Breast epithelium (tissue), 4 donors: ENCODE results near the gene MZT2A. TPM values are rescaled to one million over a fixed set of nuclear protein-coding genes. Genes with fewer than 3 reads are reported as not detected.
"Not testable (repeated sequence)": the region's sequence is repeated elsewhere in the genome, so short reads cannot be mapped to it uniquely, and the experiment has no call there.

Experiments used
- DNase-seq, 2 donors: peaks; one replicate each; pipeline ENCODE4 v3.0.0-alpha.2; 2019; ENCODE audit warnings: low spot score in 2 of 2
- H3K27ac ChIP-seq, 2 donors: fragments of 200-600 bp; sonication (generic) in 1 of 2; one replicate each; pipeline ENCODE4 v1.5.1; 2016 to 2019; ENCODE audit warnings: mild to moderate bottlenecking in 1 of 2
- H3K27me3 ChIP-seq, 2 donors: fragments of 200-600 bp; sonication (generic) in 1 of 2; one replicate each; pipeline versions ENCODE4 v1.5.1 to v1.6.0; 2017 to 2019; ENCODE audit warnings: control low read depth in 1 of 2, mild to moderate bottlenecking in 1 of 2
- H3K36me3 ChIP-seq: fragments of 200-600 bp; one replicate; pipeline ENCODE4 v1.5.1; 2019
- H3K4me1 ChIP-seq, 2 donors: fragments of 200-600 bp; sonication (generic); one replicate each; pipeline ENCODE4 v1.5.1; 2016 to 2019; ENCODE audit warnings: control low read depth in 1 of 2
- H3K4me3 ChIP-seq, 3 donors: fragments of 200-600 bp; sonication (generic); 1 replicate in 2 of 3; 2 replicates in 1 of 3; pipeline ENCODE4 v1.5.1; 2016 to 2019; ENCODE audit warnings: mild to moderate bottlenecking in 3 of 3, moderate library complexity in 2 of 3
- H3K9me3 ChIP-seq, 2 donors: fragments of 200-600 bp; sonication (generic) in 1 of 2; one replicate each; pipeline ENCODE4 v1.5.1; 2016 to 2019; ENCODE audit warnings: control low read depth in 1 of 2
- CTCF ChIP-seq, 3 donors: fragments of 450-650 bp; IDR thresholded peaks; one replicate each; pipeline ENCODE4 v1.5.1; 2016 to 2017; ENCODE audit warnings: antibody characterized with exemption in 3 of 3, mild to moderate bottlenecking in 3 of 3, moderate library complexity in 3 of 3
- POLR2A ChIP-seq: fragments of 450-650 bp; IDR thresholded peaks from one replicate; pipeline ENCODE4 v1.6.1; 2016; ENCODE audit warnings: antibody characterized with exemption, mild to moderate bottlenecking, moderate library complexity
- POLR2AphosphoS5 ChIP-seq, 3 donors: sonication (generic); formaldehyde crosslinking; IDR thresholded peaks; one replicate each; pipeline ENCODE4 v1.6.1; 2017; ENCODE audit warnings: antibody characterized with exemption in 3 of 3
- intact Hi-C: fragments of 100-400 bp; cut with DNase I; formaldehyde crosslinking; loops from one replicate; pipeline ENCODE4 v1.15.1; 2023; ENCODE audit warnings: low total_unique reads
- total RNA-seq, 3 donors: library from RNA; depleted of rRNA; stranded (reverse); fragments of >200 nt; gene quantifications; one replicate each; pipeline ENCODE4 v1.1.0, GENCODE V29; 2016

The MZT2A gene
- total RNA-seq, 3 donors from 2014 or later, result 39.8 to 50.5 (median 50.2) TPM

GRCh38 chr2:131493199-131493968 lies 1.2 kb upstream of the MZT2A start:
- H3K9me3 ChIP-seq, result no peaks in the 10 kb centered on the region
- H3K4me3 ChIP-seq, result peak overlapping the region; percentile 68 to 84 (median 77)
- TF ChIP-seq POLR2AphosphoS5 (IDR thresholded peaks at IDR 0.05) (no peak), CTCF (IDR thresholded peaks at IDR 0.05) (no peak), POLR2A (no peak)
- peak overlapping the region; percentile 92 to 95 for H3K27ac ChIP-seq
- intact Hi-C loops, result no loop called here
- H3K27me3 ChIP-seq, result no peaks in the 10 kb centered on the region
- no peaks in the 10 kb centered on the region for H3K36me3 ChIP-seq
- peaks cover 4 to 7% of the 10 kb centered on the region in 2 donors for H3K4me1 ChIP-seq
- DNase-seq, result no peak

GRCh38 chr2:131492418-131493198 lies 411 bp upstream of the MZT2A start:
- TF ChIP-seq CTCF (IDR thresholded peaks at IDR 0.05), result peak; percentile 61 to 82 (median 73)
- no peak for TF ChIP-seq POLR2A
- peak; percentile 55 to 70 (median 63) for TF ChIP-seq POLR2AphosphoS5 (IDR thresholded peaks at IDR 0.05)
- no peaks in the 10 kb centered on the region for H3K36me3 ChIP-seq
- intact Hi-C loops, result no loop called here
- no peaks in the 10 kb centered on the region for H3K27me3 ChIP-seq
- H3K4me1 ChIP-seq, result peaks cover 4 to 7% of the 10 kb centered on the region in 2 donors
- H3K4me3 ChIP-seq, result peak overlapping the region; percentile 68 to 84 (median 77)
- DNase-seq, result peak; percentile 92 to 93
- H3K9me3 ChIP-seq, result no peaks in the 10 kb centered on the region
- peak overlapping the region; percentile 92 to 95 for H3K27ac ChIP-seq

- H3K9me3 ChIP-seq, H3K4me1 ChIP-seq, intact Hi-C loops, DNase-seq, H3K27me3 ChIP-seq, H3K36me3 ChIP-seq: not testable (repeated sequence)
- Histone ChIP-seq H3K4me3 (peak overlapping the region; percentile 68 to 84 (median 77)), H3K27ac (peak overlapping the region; percentile 10 to 48)
Observed at GRCh38 chr2:131491469-131491836, 744 bp downstream of the MZT2A start.

- intact Hi-C loops, DNase-seq, H3K27me3 ChIP-seq, H3K9me3 ChIP-seq, H3K4me1 ChIP-seq, H3K36me3 ChIP-seq: not testable (repeated sequence)
- Histone ChIP-seq H3K4me3 (peak overlapping the region; percentile 68 to 84 (median 77)), H3K27ac (peak overlapping the region; percentile 10 to 48)
Observed at GRCh38 chr2:131490616-131491468, 1.4 kb downstream of the MZT2A start.

GRCh38 chr2:131488306-131489205 lies 3.6 kb downstream of the MZT2A start:
- intact Hi-C loops, result loop anchor here (10.0 kb wide), 1 partner anchor 1304 kb away; the partner anchor contains the start of genes MZT2B and SMPD4

GRCh38 chr2:131486201-131486902 lies 5.8 kb downstream of the MZT2A start:
- peak overlapping the region in 1 of 2 donors; percentile 38 for H3K27ac ChIP-seq
- not testable (repeated sequence) for H3K4me1 ChIP-seq, H3K4me3 ChIP-seq, H3K27me3 ChIP-seq, H3K9me3 ChIP-seq, H3K36me3 ChIP-seq, DNase-seq
- intact Hi-C loops, result loop anchor here (10.0 kb wide), 1 partner anchor 1302 kb away; the partner anchor contains the start of genes MZT2B and SMPD4

More at GRCh38 chr2:131488306-131489205, 3.6 kb downstream of the MZT2A start:
- H3K27me3 ChIP-seq, result no peaks in the 10 kb centered on the region
- H3K4me1 ChIP-seq, result peaks cover 0 to 7% of the 10 kb centered on the region in 2 donors
- H3K4me3 ChIP-seq, result no peak overlapping the region
- TF ChIP-seq CTCF (IDR thresholded peaks at IDR 0.05) (no peak), POLR2AphosphoS5 (IDR thresholded peaks at IDR 0.05) (no peak), POLR2A (no peak)
- no peaks in the 10 kb centered on the region for H3K36me3 ChIP-seq
- DNase-seq, result no peak
- H3K9me3 ChIP-seq, result no peaks in the 10 kb centered on the region
- no peak overlapping the region for H3K27ac ChIP-seq

- intact Hi-C loops, result loop anchor here (10.0 kb wide), 1 partner anchor 1300 kb away; the partner anchor contains the start of genes MZT2B and SMPD4
- DNase-seq, H3K27ac ChIP-seq, H3K36me3 ChIP-seq, H3K9me3 ChIP-seq, H3K4me3 ChIP-seq, H3K27me3 ChIP-seq, H3K4me1 ChIP-seq: not testable (repeated sequence)
Observed at GRCh38 chr2:131484906-131485460, 7.2 kb downstream of the MZT2A start.
